MM.1S (cell line): ENCODE results near the gene TRHDE.

ENCODE experiments used
- DNase-seq: peaks from one replicate; pipeline ENCODE4 v3.0.0-alpha.2; 2015
- H2AFZ ChIP-seq: fragments of 300-600 bp; sonication (generic); 2 replicates; pipeline ENCODE4 v1.6.0; 2016; ENCODE audit warnings: antibody characterized with exemption, low read length
- H3F3A ChIP-seq: fragments of 300-600 bp; sonication (generic); 2 replicates; pipeline ENCODE4 v1.6.1; 2016; ENCODE audit warnings: mild to moderate bottlenecking, antibody characterized with exemption, low read length, moderate library complexity, mixed read lengths; ENCODE audit not compliant: insufficient read depth
- H3K27ac ChIP-seq: fragments of 300-600 bp; sonication (generic); 2 replicates; pipeline ENCODE4 v1.5.1; 2016; ENCODE audit warnings: mild to moderate bottlenecking, low read length
- H3K27me3 ChIP-seq: fragments of 300-600 bp; sonication (generic); replicated peaks from 2 replicates; pipeline ENCODE4 v1.6.0; 2016; ENCODE audit warnings: low read length; ENCODE audit not compliant: insufficient read depth
- H3K36me3 ChIP-seq: fragments of 300-600 bp; sonication (generic); replicated peaks from 2 replicates; pipeline ENCODE4 v1.6.1; 2016; ENCODE audit warnings: mild to moderate bottlenecking, low read length, mixed read lengths; ENCODE audit not compliant: insufficient read depth
- H3K4me1 ChIP-seq: fragments of 300-600 bp; sonication (generic); 2 replicates; pipeline ENCODE4 v1.6.1; 2016; ENCODE audit warnings: low read length, mixed read lengths
- H3K4me2 ChIP-seq: fragments of 300-600 bp; sonication (generic); 2 replicates; pipeline ENCODE4 v1.6.0; 2016; ENCODE audit warnings: low read depth, low read length
- H3K4me3 ChIP-seq: fragments of 300-600 bp; sonication (generic); 2 replicates; pipeline ENCODE4 v1.5.1; 2016; ENCODE audit warnings: low read length, mixed read lengths
- H3K79me2 ChIP-seq: fragments of 300-600 bp; sonication (generic); 2 replicates; pipeline ENCODE4 v1.6.1; 2016; ENCODE audit warnings: mixed run types, low read length, mixed read lengths
- H3K9ac ChIP-seq: fragments of 300-600 bp; sonication (generic); 2 replicates; pipeline ENCODE4 v1.6.1; 2016; ENCODE audit warnings: low read length, mixed read lengths
- H3K9me2 ChIP-seq: fragments of 300-600 bp; sonication (generic); replicated peaks from 2 replicates; pipeline ENCODE4 v1.6.1; 2016; ENCODE audit warnings: mild to moderate bottlenecking, low read length, mixed read lengths; ENCODE audit not compliant: insufficient read depth
- H3K9me3 ChIP-seq: fragments of 300-600 bp; sonication (generic); replicated peaks from 2 replicates; pipeline ENCODE4 v1.6.1; 2016; ENCODE audit warnings: mild to moderate bottlenecking, low read length, mixed read lengths; ENCODE audit not compliant: insufficient read depth
- H4K20me1 ChIP-seq: fragments of 300-600 bp; sonication (generic); 2 replicates; pipeline ENCODE4 v1.6.1; 2016; ENCODE audit warnings: mild to moderate bottlenecking, low read length, moderate library complexity, mixed read lengths; ENCODE audit not compliant: insufficient read depth
- CTCF ChIP-seq: fragments of 300-600 bp; sonication (generic); IDR thresholded peaks from 2 replicates; pipeline ENCODE4 v1.5.1; 2016; ENCODE audit warnings: antibody characterized with exemption, low read length, mixed read lengths
- EZH2 ChIP-seq: fragments of 300-600 bp; sonication (generic); optimal IDR thresholded peaks from 2 replicates; pipeline ENCODE3; 2017; ENCODE audit warnings: low read depth, mild to moderate bottlenecking, antibody characterized with exemption, low read length, mixed read lengths
- EZH2phosphoT487 ChIP-seq: fragments of 300-600 bp; sonication (generic); IDR thresholded peaks from 2 replicates; pipeline ENCODE4 v1.6.1; 2018; ENCODE audit warnings: antibody characterized with exemption, low read length

TRHDE gene

GRCh38 chr12:72570601-72571000, 298.4 kb downstream of the TRHDE start:
- H3K36me3 ChIP-seq, result no peaks in the 10 kb centered on the region
- H3K27ac ChIP-seq, result no peak overlapping the region
- no peaks in the 10 kb centered on the region for H3K9me3 ChIP-seq
- no peak overlapping the region for H3K9ac ChIP-seq
- no peaks in the 10 kb centered on the region for H3K9me2 ChIP-seq
- no peaks in the 10 kb centered on the region for H3K27me3 ChIP-seq
- no peaks in the 10 kb centered on the region for H3K4me1 ChIP-seq
- H3K4me2 ChIP-seq, result no peak overlapping the region
- H4K20me1 ChIP-seq, result no peaks in the 10 kb centered on the region
- DNase-seq, result peak; percentile 45
- no peak overlapping the region for H3K4me3 ChIP-seq
- H3F3A ChIP-seq, result no peaks in the 10 kb centered on the region
- TF ChIP-seq CTCF (peak; percentile 44), EZH2phosphoT487 (no peak)
- no peaks in the 10 kb centered on the region for H3K79me2 ChIP-seq
- no peak overlapping the region for H2AFZ ChIP-seq

- no peaks in the 10 kb centered on the region for H3K79me2 ChIP-seq
- DNase-seq, result no peak
- no peaks in the 10 kb centered on the region for H3K9me2 ChIP-seq
- H3K4me2 ChIP-seq, result no peak overlapping the region
- H3K27ac ChIP-seq, result no peak overlapping the region
- H3K9me3 ChIP-seq, result no peaks in the 10 kb centered on the region
- no peaks in the 10 kb centered on the region for H3K27me3 ChIP-seq
- no peaks in the 10 kb centered on the region for H4K20me1 ChIP-seq
- H3F3A ChIP-seq, result no peaks in the 10 kb centered on the region
- H3K4me1 ChIP-seq, result no peaks in the 10 kb centered on the region
- no peak overlapping the region for H3K9ac ChIP-seq
- H2AFZ ChIP-seq, result no peak overlapping the region
- H3K4me3 ChIP-seq, result no peak overlapping the region
- no peak for TF ChIP-seq CTCF
- no peak for TF ChIP-seq EZH2phosphoT487
- no peak for TF ChIP-seq EZH2
- H3K36me3 ChIP-seq, result no peaks in the 10 kb centered on the region
Measured at GRCh38 chr12:72574138-72574537, 302.0 kb downstream of the TRHDE start.

GRCh38 chr12:72578327-72578726, 306.2 kb downstream of the TRHDE start:
- no peak overlapping the region for H3K4me2 ChIP-seq
- no peaks in the 10 kb centered on the region for H3F3A ChIP-seq
- no peaks in the 10 kb centered on the region for H4K20me1 ChIP-seq
- no peaks in the 10 kb centered on the region for H3K79me2 ChIP-seq
- H3K9me3 ChIP-seq, result no peaks in the 10 kb centered on the region
- TF ChIP-seq EZH2phosphoT487, result no peak
- TF ChIP-seq EZH2, result no peak
- no peak for TF ChIP-seq CTCF
- no peak for DNase-seq
- no peak overlapping the region for H3K27ac ChIP-seq
- H3K9me2 ChIP-seq, result no peaks in the 10 kb centered on the region
- H3K9ac ChIP-seq, result no peak overlapping the region
- no peaks in the 10 kb centered on the region for H3K36me3 ChIP-seq
- H3K4me1 ChIP-seq, result no peaks in the 10 kb centered on the region
- no peak overlapping the region for H3K4me3 ChIP-seq
- no peak overlapping the region for H2AFZ ChIP-seq
- H3K27me3 ChIP-seq, result no peaks in the 10 kb centered on the region

- no peaks in the 10 kb centered on the region for H3K36me3 ChIP-seq
- H3K4me1 ChIP-seq, result no peaks in the 10 kb centered on the region
- no peak overlapping the region for H2AFZ ChIP-seq
- no peaks in the 10 kb centered on the region for H3K79me2 ChIP-seq
- no peaks in the 10 kb centered on the region for H3F3A ChIP-seq
- no peak overlapping the region for H3K9ac ChIP-seq
- no peak for DNase-seq
- no peaks in the 10 kb centered on the region for H4K20me1 ChIP-seq
- TF ChIP-seq EZH2 (no peak), CTCF (no peak), EZH2phosphoT487 (no peak)
- H3K27ac ChIP-seq, result no peak overlapping the region
- H3K9me2 ChIP-seq, result no peaks in the 10 kb centered on the region
- no peaks in the 10 kb centered on the region for H3K9me3 ChIP-seq
- H3K27me3 ChIP-seq, result no peaks in the 10 kb centered on the region
- no peak overlapping the region for H3K4me3 ChIP-seq
- H3K4me2 ChIP-seq, result no peak overlapping the region
Measured at GRCh38 chr12:72586456-72586855, 314.3 kb downstream of the TRHDE start.
